ENCODE measurements around the gene CBX7.

- TF ChIP-seq POLR2AphosphoS5 (IDR thresholded peaks at IDR 0.05; ENCODE audit: borderline replicate concordance, low read depth, low read length) (no peak), EZH2 (IDR thresholded peaks at IDR 0.05) (no peak), FOXP2 (optimal IDR thresholded peaks at IDR 0.05; ENCODE audit: control extremely low read depth, extremely low read length, insufficient read depth) (no peak)
Observed at GRCh38 chr22:39095971-39096370, 56.5 kb downstream of the CBX7 start.
